Breast epithelium (tissue), 4 donors: ENCODE data around the gene SPEM2. TPM values are rescaled to one million over a fixed set of nuclear protein-coding genes. Genes with fewer than 3 reads are reported as not detected.

ENCODE experiments used
- DNase-seq, 2 donors: peaks; one replicate each; pipeline ENCODE4 v3.0.0-alpha.2; 2019; ENCODE audit warnings: low spot score in 2 of 2
- H3K27ac ChIP-seq, 2 donors: fragments of 200-600 bp; sonication (generic) in 1 of 2; one replicate each; pipeline ENCODE4 v1.5.1; 2016 to 2019; ENCODE audit warnings: mild to moderate bottlenecking in 1 of 2
- H3K27me3 ChIP-seq, 2 donors: fragments of 200-600 bp; sonication (generic) in 1 of 2; one replicate each; pipeline versions ENCODE4 v1.5.1 to v1.6.0; 2017 to 2019; ENCODE audit warnings: control low read depth in 1 of 2, mild to moderate bottlenecking in 1 of 2
- H3K36me3 ChIP-seq: fragments of 200-600 bp; one replicate; pipeline ENCODE4 v1.5.1; 2019
- H3K4me1 ChIP-seq, 2 donors: fragments of 200-600 bp; sonication (generic); one replicate each; pipeline ENCODE4 v1.5.1; 2016 to 2019; ENCODE audit warnings: control low read depth in 1 of 2
- H3K4me3 ChIP-seq, 3 donors: fragments of 200-600 bp; sonication (generic); 1 replicate in 2 of 3; 2 replicates in 1 of 3; pipeline ENCODE4 v1.5.1; 2016 to 2019; ENCODE audit warnings: mild to moderate bottlenecking in 3 of 3, moderate library complexity in 2 of 3
- H3K9me3 ChIP-seq, 2 donors: fragments of 200-600 bp; sonication (generic) in 1 of 2; one replicate each; pipeline ENCODE4 v1.5.1; 2016 to 2019; ENCODE audit warnings: control low read depth in 1 of 2
- POLR2A ChIP-seq: fragments of 450-650 bp; IDR thresholded peaks from one replicate; pipeline ENCODE4 v1.6.1; 2016; ENCODE audit warnings: antibody characterized with exemption, mild to moderate bottlenecking, moderate library complexity
- POLR2AphosphoS5 ChIP-seq, 3 donors: sonication (generic); formaldehyde crosslinking; IDR thresholded peaks; one replicate each; pipeline ENCODE4 v1.6.1; 2017; ENCODE audit warnings: antibody characterized with exemption in 3 of 3
- intact Hi-C: fragments of 100-400 bp; cut with DNase I; formaldehyde crosslinking; loops from one replicate; pipeline ENCODE4 v1.15.1; 2023; ENCODE audit warnings: low total_unique reads
- total RNA-seq, 3 donors: library from RNA; depleted of rRNA; stranded (reverse); fragments of >200 nt; gene quantifications; one replicate each; pipeline ENCODE4 v1.1.0, GENCODE V29; 2016
- TF ChIP-seq, protein P1 (sequence below), 3 donors: fragments of 450-650 bp; IDR thresholded peaks; one replicate each; pipeline ENCODE4 v1.5.1; 2016 to 2017; ENCODE audit warnings: antibody characterized with exemption in 3 of 3, mild to moderate bottlenecking in 3 of 3, moderate library complexity in 3 of 3

Gene SPEM2
- total RNA-seq, 3 donors from 2014 or later, result not detected

DNA sequence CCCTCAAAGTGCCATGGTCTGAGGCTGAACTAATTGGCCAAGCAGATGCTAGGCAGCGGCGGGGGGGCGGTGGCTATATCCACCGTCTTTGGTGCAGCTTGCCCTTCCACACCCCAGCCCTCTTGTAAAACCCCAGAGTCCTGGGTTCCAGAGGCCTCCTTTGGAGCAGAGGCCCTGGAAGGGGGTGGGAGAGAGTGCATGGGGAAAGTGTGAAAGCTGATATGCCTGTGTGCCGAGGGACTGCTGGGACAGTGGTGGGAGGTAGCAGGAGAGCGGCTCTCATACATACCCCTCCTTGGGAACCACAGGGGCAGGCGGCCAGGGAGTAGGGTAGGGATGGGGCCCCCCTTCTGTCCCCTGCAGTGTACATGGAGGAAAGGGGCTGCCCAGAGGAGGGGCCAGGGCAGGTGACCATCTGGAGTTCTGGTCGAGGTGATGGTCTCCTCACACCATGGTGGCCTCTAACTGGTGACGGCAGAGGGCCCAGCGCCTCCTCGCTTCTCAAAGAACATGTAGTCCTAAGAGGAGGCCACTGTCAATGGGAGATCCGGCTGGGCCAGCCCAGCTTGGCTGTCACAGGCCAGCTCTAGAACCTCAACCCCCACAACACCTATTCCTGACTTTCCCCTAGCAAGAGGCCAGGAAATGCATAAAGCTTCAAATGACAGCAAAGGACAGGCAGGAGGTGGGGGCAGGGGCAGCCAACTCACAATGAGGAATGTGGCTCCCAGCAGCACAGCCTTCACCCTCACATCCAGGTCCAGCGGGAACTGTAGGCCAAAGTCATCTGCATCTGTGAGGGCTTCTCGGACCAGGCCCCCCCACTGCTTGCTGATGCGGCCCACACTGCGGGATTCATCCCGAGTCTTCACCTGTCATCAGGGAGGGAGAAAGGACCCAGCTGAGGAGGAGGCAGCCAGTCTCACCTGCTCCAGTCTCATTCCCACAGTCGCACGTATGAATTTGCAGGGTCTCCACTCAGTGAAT is 35.2 kb upstream of the SPEM2 start:
- no peaks in the 10 kb centered on the region for H3K27me3 ChIP-seq
- H3K36me3 ChIP-seq, result peaks cover 9% of the 10 kb centered on the region
- H3K4me1 ChIP-seq, result peaks cover 0 to 7% of the 10 kb centered on the region in 2 donors
- DNase-seq, result no peak
- H3K9me3 ChIP-seq, result no peaks in the 10 kb centered on the region
- intact Hi-C loops, result no loop called here
- H3K27ac ChIP-seq, result no peak overlapping the region
- TF ChIP-seq POLR2AphosphoS5 (IDR thresholded peaks at IDR 0.05), result no peak
- TF ChIP-seq POLR2A, result no peak
- TF ChIP-seq, protein P1, sequence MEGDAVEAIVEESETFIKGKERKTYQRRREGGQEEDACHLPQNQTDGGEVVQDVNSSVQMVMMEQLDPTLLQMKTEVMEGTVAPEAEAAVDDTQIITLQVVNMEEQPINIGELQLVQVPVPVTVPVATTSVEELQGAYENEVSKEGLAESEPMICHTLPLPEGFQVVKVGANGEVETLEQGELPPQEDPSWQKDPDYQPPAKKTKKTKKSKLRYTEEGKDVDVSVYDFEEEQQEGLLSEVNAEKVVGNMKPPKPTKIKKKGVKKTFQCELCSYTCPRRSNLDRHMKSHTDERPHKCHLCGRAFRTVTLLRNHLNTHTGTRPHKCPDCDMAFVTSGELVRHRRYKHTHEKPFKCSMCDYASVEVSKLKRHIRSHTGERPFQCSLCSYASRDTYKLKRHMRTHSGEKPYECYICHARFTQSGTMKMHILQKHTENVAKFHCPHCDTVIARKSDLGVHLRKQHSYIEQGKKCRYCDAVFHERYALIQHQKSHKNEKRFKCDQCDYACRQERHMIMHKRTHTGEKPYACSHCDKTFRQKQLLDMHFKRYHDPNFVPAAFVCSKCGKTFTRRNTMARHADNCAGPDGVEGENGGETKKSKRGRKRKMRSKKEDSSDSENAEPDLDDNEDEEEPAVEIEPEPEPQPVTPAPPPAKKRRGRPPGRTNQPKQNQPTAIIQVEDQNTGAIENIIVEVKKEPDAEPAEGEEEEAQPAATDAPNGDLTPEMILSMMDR (IDR thresholded peaks at IDR 0.05), result no peak
- H3K4me3 ChIP-seq, result no peak overlapping the region

DNA sequence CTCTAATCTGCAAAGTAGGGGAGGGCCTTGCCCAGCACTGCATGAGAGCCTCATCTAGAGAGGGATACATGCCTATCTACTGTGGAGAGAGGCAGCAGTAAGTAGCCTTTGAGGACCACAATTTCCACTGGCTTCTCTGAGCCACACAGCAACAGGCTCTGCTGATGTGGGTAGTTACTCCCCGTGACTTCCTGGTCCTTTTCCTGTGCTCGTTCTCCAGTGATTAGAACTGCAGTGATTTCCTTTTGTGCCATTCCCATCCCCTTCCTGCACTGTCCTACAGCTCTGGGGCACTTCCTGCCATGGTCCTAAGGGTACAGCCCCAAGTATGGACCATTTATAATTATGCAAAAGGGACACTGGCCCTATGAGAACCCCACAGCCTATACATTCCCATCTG is 34.1 kb upstream of the SPEM2 start:
- intact Hi-C loops, result no loop called here
- Histone ChIP-seq H3K9me3 (no peaks in the 10 kb centered on the region), H3K4me3 (no peak overlapping the region), H3K36me3 (peaks cover 9% of the 10 kb centered on the region), H3K27me3 (no peaks in the 10 kb centered on the region), H3K27ac (peak overlapping the region in 1 of 2 donors; percentile 17), H3K4me1 (peaks cover 0 to 7% of the 10 kb centered on the region in 2 donors)
- DNase-seq, result no peak
- TF ChIP-seq, protein P1 (IDR thresholded peaks at IDR 0.05), result no peak
- no peak for TF ChIP-seq POLR2AphosphoS5 (IDR thresholded peaks at IDR 0.05)
- TF ChIP-seq POLR2A, result no peak

DNA sequence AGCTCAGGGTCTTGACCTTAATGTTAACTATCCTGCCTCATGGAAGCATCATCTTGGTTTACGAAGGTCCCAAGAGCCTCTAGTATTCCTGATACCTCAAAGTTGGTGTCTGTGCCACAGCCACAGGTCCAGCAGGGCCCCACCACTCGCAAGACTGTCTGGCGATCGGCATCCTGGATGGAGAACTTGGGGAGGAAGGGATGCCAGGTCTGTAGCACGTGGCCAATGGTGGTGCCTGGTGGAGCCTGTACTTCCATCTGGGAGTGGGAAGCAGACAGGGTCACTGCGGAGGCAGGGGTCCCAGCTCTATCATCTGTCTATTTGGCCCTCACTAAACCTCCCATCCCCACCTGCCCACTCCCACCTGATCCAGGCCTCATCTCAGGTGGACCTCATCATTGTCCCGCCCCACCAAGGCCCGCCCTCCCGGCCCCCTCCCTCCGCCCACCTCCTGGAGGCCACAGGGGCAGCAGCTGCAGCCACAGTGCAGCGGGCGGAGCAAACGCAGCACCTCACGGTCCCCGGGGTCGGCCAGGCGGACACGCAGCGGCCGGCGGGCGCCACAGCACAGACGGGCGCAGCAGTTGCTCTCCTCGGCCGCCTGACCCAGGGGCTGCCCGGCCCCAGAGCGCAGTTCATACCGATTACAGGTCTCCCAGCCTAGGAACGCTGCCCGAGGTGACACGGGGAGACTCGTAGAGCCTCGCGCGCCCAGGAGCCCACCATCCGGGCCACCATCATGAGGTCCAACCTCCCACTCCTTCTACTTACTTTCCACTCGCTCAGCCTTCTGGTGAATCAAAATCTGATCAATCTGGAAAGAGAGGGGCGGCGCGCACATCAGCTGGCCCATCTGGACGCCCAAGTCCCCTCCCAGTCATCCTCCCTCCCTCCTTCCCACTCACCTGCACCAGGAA is 32.5 kb upstream of the SPEM2 start:
- intact Hi-C loops, result no loop called here
- no peaks in the 10 kb centered on the region for H3K27me3 ChIP-seq
- no peaks in the 10 kb centered on the region for H3K9me3 ChIP-seq
- no peak for DNase-seq
- H3K36me3 ChIP-seq, result peaks cover 9% of the 10 kb centered on the region
- peak overlapping the region; percentile 85 to 90 (median 90) for H3K4me3 ChIP-seq
- no peak for TF ChIP-seq POLR2AphosphoS5 (IDR thresholded peaks at IDR 0.05)
- no peak for TF ChIP-seq POLR2A
- TF ChIP-seq, protein P1 (IDR thresholded peaks at IDR 0.05), result no peak
- peak overlapping the region in 1 of 2 donors; percentile 94 for H3K27ac ChIP-seq
- H3K4me1 ChIP-seq, result peaks cover 0 to 7% of the 10 kb centered on the region in 2 donors

DNA sequence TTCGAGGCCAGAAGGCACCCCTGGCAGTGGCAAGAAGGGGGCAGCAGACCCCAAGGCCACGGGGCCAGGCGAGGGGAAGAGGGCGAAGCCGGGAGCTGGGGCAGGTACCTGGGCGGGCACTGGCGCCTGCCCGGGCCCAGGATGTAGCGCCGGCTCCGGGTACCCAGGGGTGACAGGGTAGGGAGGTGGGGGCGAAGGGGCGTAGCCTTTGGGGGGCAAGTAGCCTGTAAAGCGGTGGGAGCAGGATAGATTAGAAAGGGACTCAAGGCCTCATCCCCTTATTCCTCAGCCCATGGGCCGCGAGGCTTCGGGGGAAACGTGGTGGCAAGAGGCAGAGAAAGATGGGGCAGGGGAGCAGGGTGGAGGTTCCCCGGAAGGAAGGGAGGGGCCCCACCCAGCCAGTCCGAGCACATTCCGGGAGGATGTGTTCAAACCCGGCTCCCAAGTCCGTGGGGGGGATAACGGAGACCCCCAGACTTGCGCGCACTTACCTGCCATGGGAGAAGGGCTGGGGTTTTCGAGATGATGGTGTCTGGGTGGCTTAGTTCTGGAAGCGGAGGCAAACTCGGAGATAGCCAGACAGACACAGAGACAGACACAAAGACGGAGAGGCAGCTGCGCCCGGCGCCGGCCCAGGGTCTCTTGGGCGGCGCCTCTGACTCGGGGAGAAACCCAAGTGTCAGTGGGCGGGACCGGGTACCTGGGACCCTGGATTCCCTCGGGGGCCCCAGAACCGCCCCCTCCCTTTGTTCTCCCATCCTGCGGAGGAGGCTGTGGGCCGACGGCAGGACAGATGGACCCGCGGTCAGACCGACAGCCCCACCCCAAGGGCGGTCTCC is 31.6 kb upstream of the SPEM2 start:
- intact Hi-C loops, result no loop called here
- Histone ChIP-seq H3K27ac (peak overlapping the region; percentile 89 to 94), H3K36me3 (peaks cover 7% of the 10 kb centered on the region), H3K9me3 (no peaks in the 10 kb centered on the region), H3K27me3 (no peaks in the 10 kb centered on the region), H3K4me3 (peak overlapping the region; percentile 85 to 90 (median 90)), H3K4me1 (peaks cover 0 to 7% of the 10 kb centered on the region in 2 donors)
- TF ChIP-seq POLR2A, result no peak
- no peak for DNase-seq
